A673 (cell line): ENCODE measurements around the gene CAPN13. TPM values are rescaled to one million over a fixed set of nuclear protein-coding genes. Genes with fewer than 3 reads are reported as not detected.

Source experiments
- BruUV-seq: library from RNA; stranded (reverse); fragments of 400-500 nt; replicated peaks from 2 replicates; lab custom pipeline; 2021; lab: Mats Ljungman, UMichigan
- CTCF ChIA-PET: fragments of 300-600 bp; sonication (Branson Sonifier 250); formaldehyde crosslinking; loops from one replicate; lab custom pipeline; 2022; ENCODE audit warnings: antibody characterized with exemption; lab: Charles Lee
- POLR2A ChIA-PET: fragments of 300-600 bp; sonication (Branson Sonifier 250); formaldehyde crosslinking; loops from one replicate; lab custom pipeline; 2022; ENCODE audit warnings: antibody characterized with exemption; ENCODE audit not compliant: low non-redundant PET; lab: Charles Lee
- DNase-seq: peaks from one replicate; pipeline ENCODE4 v3.0.0-alpha.2; 2015; ENCODE audit warnings: low spot score
- H3K27ac ChIP-seq: fragments of 200-600 bp; sonication (generic); 2 replicates; pipeline ENCODE4 v1.5.1; 2016; ENCODE audit warnings: mixed run types, low read depth, mild to moderate bottlenecking, mixed read lengths, antibody characterized with exemption, low read length; ENCODE audit not compliant: poor library complexity, severe bottlenecking
- H3K27me3 ChIP-seq: fragments of 200-600 bp; sonication (generic); replicated peaks from 2 replicates; pipeline ENCODE4 v1.6.1; 2017; ENCODE audit warnings: mixed run types, low read depth, mild to moderate bottlenecking, mixed read lengths, antibody characterized with exemption, low read length; ENCODE audit not compliant: insufficient read depth, poor library complexity
- H3K36me3 ChIP-seq: fragments of 200-600 bp; sonication (generic); 2 replicates; pipeline ENCODE4 v1.6.1; 2016; ENCODE audit warnings: mixed run types, mild to moderate bottlenecking, mixed read lengths, antibody characterized with exemption, low read length; ENCODE audit not compliant: insufficient read depth, poor library complexity, severe bottlenecking
- H3K4me1 ChIP-seq: fragments of 200-600 bp; sonication (generic); 2 replicates; pipeline ENCODE4 v1.6.1; 2017; ENCODE audit warnings: mixed run types, mild to moderate bottlenecking, mixed read lengths, antibody characterized with exemption, low read length; ENCODE audit not compliant: insufficient read depth, poor library complexity, severe bottlenecking
- H3K4me3 ChIP-seq: fragments of 200-600 bp; sonication (generic); 2 replicates; pipeline ENCODE4 v1.5.1; 2016; ENCODE audit warnings: low read depth, mixed run types, mild to moderate bottlenecking, mixed read lengths, low read length; ENCODE audit not compliant: poor library complexity, severe bottlenecking
- H3K9me3 ChIP-seq: fragments of 200-600 bp; sonication (generic); 2 replicates; pipeline ENCODE4 v1.6.1; 2016; ENCODE audit warnings: mixed run types, low read depth, mild to moderate bottlenecking, mixed read lengths, antibody characterized with exemption, low read length; ENCODE audit not compliant: poor library complexity, severe bottlenecking
- EZH2 ChIP-seq: fragments of 200-600 bp; sonication (generic); IDR thresholded peaks from 2 replicates; pipeline ENCODE4 v1.6.1; 2017; ENCODE audit warnings: borderline replicate concordance, low read depth, mild to moderate bottlenecking, mixed read lengths, antibody characterized with exemption, low read length; ENCODE audit not compliant: poor library complexity, severe bottlenecking
- intact Hi-C: fragments of 100-400 bp; cut with micrococcal nuclease; formaldehyde crosslinking; loops from one replicate; pipeline ENCODE4 v1.10.0; 2022; ENCODE audit not compliant: unreplicated experiment
- total RNA-seq: library from RNA; stranded (reverse); gene quantifications from 2 replicates; pipeline ENCODE4 v1.2.3, GENCODE V29; 2021
- TF ChIP-seq, protein P1 (sequence below): fragments of 300-800, 200-600 bp; sonication (generic); conservative IDR thresholded peaks from 2 replicates; pipeline ENCODE4 v1.5.1; 2017; ENCODE audit warnings: low read depth, mild to moderate bottlenecking, antibody characterized with exemption, low read length, moderate library complexity, mixed read lengths

Gene CAPN13
- total RNA-seq, 1 experiment from 2014 or later: not detected

DNA sequence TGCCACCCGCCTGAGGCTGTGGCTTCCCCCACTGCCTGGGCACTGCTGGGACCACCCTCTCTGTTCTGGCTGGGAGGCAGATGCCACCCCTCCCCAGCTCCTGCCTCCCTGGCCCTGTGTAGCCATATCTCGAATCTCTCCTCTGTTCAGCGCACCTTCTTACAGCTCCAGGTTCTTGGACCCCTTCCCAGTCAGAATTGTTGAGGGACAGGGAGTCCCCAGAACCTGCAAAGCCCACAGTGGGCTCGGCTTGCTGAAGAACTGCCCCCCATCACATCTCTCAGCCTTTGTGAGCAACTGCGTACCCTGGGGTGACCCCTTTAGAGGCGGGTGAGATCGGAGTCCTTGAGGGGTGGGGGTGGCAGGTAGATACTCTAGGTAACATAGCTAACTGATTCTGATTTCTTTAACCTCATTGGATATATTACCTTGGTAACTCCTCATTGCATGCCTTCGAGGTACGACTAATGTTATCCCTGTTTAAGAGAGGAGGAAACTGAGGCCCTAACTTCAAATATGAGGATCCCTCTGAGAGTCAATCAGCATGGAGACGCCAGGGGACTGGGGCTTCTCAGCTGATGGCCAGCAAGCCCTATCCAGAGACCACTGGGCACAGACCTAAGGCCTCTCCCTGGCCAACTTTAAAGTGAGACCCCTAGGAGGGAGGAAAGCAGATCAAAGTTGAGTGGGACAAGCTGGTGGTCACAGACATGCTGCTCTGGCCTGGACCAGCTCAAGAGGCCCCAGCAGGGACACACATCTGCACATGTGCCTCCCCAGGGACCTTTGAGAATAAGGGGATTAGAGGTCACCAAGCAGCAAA lies 101.3 kb downstream of the CAPN13 start:
- H3K27me3 ChIP-seq: no peaks in the 10 kb centered on the region
- ChIA-PET POLR2A (interaction anchor here (0.6 kb wide), 1 partner anchor 612 kb away, joined by 6 read pairs; no protein-coding TSS in a partner anchor), CTCF (interaction anchor here (0.6 to 3.0 kb wide), 3 partner anchors 497 to 1747 kb away, joined by 4 to 19 read pairs (median 4); no protein-coding TSS in a partner anchor)
- no peaks in the 10 kb centered on the region for H3K36me3 ChIP-seq
- H3K9me3 ChIP-seq: peaks cover 19% of the 10 kb centered on the region
- H3K4me3 ChIP-seq: no peak overlapping the region
- no TSS peak for BruUV-seq
- no peak overlapping the region for H3K27ac ChIP-seq
- no peak for DNase-seq
- no peak for TF ChIP-seq EZH2
- TF ChIP-seq, protein P1, sequence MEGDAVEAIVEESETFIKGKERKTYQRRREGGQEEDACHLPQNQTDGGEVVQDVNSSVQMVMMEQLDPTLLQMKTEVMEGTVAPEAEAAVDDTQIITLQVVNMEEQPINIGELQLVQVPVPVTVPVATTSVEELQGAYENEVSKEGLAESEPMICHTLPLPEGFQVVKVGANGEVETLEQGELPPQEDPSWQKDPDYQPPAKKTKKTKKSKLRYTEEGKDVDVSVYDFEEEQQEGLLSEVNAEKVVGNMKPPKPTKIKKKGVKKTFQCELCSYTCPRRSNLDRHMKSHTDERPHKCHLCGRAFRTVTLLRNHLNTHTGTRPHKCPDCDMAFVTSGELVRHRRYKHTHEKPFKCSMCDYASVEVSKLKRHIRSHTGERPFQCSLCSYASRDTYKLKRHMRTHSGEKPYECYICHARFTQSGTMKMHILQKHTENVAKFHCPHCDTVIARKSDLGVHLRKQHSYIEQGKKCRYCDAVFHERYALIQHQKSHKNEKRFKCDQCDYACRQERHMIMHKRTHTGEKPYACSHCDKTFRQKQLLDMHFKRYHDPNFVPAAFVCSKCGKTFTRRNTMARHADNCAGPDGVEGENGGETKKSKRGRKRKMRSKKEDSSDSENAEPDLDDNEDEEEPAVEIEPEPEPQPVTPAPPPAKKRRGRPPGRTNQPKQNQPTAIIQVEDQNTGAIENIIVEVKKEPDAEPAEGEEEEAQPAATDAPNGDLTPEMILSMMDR: no peak
- peaks cover 4% of the 10 kb centered on the region for H3K4me1 ChIP-seq
- intact Hi-C loops: loop anchor here (5.0 kb wide), 2 partner anchors 614 to 1749 kb away; no protein-coding TSS in a partner anchor

- Histone ChIP-seq H3K36me3 (no peaks in the 10 kb centered on the region), H3K27me3 (no peaks in the 10 kb centered on the region), H3K27ac (no peak overlapping the region), H3K4me1 (peaks cover 4% of the 10 kb centered on the region), H3K4me3 (no peak overlapping the region), H3K9me3 (peaks cover 21% of the 10 kb centered on the region)
- CTCF ChIA-PET: interaction anchor here (3.0 kb wide), 1 partner anchor 540 kb away, joined by 19 read pairs; no protein-coding TSS in a partner anchor
- TF ChIP-seq, protein P1: no peak
- no peak for TF ChIP-seq EZH2
- DNase-seq: no peak
- BruUV-seq: no TSS peak
- POLR2A ChIA-PET: no interaction called here
- intact Hi-C loops: loop anchor here (5.0 kb wide), 2 partner anchors 613 to 1748 kb away; no protein-coding TSS in a partner anchor
Measured at GRCh38 chr2:30705056-30705455, 102.2 kb downstream of the CAPN13 start.

GRCh38 chr2:30704309-30705020 lies 102.8 kb downstream of the CAPN13 start:
- no peaks in the 10 kb centered on the region for H3K36me3 ChIP-seq
- H3K4me3 ChIP-seq: no peak overlapping the region
- H3K4me1 ChIP-seq: peaks cover 4% of the 10 kb centered on the region
- no TSS peak for BruUV-seq
- H3K27me3 ChIP-seq: no peaks in the 10 kb centered on the region
- H3K9me3 ChIP-seq: peaks cover 21% of the 10 kb centered on the region
- CTCF ChIA-PET: interaction anchor here (3.0 kb wide), 1 partner anchor 539 kb away, joined by 19 read pairs; no protein-coding TSS in a partner anchor
- H3K27ac ChIP-seq: no peak overlapping the region
- intact Hi-C loops: loop anchor here (5.0 kb wide), 2 partner anchors 612 to 1747 kb away; no protein-coding TSS in a partner anchor
- no peak for TF ChIP-seq EZH2
- TF ChIP-seq, protein P1: no peak
- peak; percentile 23 for DNase-seq
- POLR2A ChIA-PET: no interaction called here
